Spleen (tissue), 7 donors: ENCODE measurements around the gene LRP1-AS.

Source experiments
- CTCF ChIP-seq, 11 experiments: fragments of 200-600 bp in 7 of 11; fragments of 450-650 bp in 4 of 11; sonication (generic) in 4 of 11; IDR thresholded peaks in 8 of 11; conservative IDR thresholded peaks in 3 of 11; 1 replicate in 7 of 11; 2 replicates in 4 of 11; pipeline versions ENCODE4 v1.4.0 to v1.8.0; 2016 to 2021; ENCODE audit warnings: antibody characterized with exemption in 11 of 11, inconsistent platforms in 4 of 11, mild to moderate bottlenecking in 1 of 11
- POLR2A ChIP-seq, 3 donors: fragments of 450-650 bp; IDR thresholded peaks; one replicate each; pipeline ENCODE4 v1.5.1; 2017; ENCODE audit warnings: antibody characterized with exemption in 3 of 3, mild to moderate bottlenecking in 1 of 3
- donor health status: DM: no; HTN: no; CAD: no; lungs with moderate emphysema.
- donor health status: DM: no; HTN: no; CAD: no.
- donor health status: DM: no; HTN: no; CAD: no.

GRCh38 chr12:57195186-57195585 is 47.8 kb upstream of the LRP1-AS start:
- no peak for TF ChIP-seq CTCF (IDR thresholded peaks at IDR 0.05 in 8 of 11, conservative IDR thresholded peaks at IDR 0.05 in 3 of 11)
- TF ChIP-seq POLR2A (IDR thresholded peaks at IDR 0.05), result no peak
